DOHH2 (cell line): ENCODE results near the gene HIPK4.
"Not testable (repeated sequence)": the region's sequence is repeated elsewhere in the genome, so short reads cannot be mapped to it uniquely, and the experiment has no call there.

Experiments used
- H3F3A ChIP-seq: fragments of 200-600 bp; sonication (generic), shearing (Covaris generic); 2 replicates; pipeline ENCODE4 v1.6.0; 2016; ENCODE audit warnings: antibody characterized with exemption, mild to moderate bottlenecking; ENCODE audit not compliant: control insufficient read depth, insufficient read depth
- H3K27ac ChIP-seq: fragments of 200-600 bp; sonication (generic); 2 replicates; pipeline ENCODE4 v1.5.1; 2014; ENCODE audit warnings: low read depth, mild to moderate bottlenecking, low read length, moderate library complexity
- H3K27me3 ChIP-seq: fragments of 200-600 bp; sonication (generic); 2 replicates; pipeline ENCODE4 v1.6.1; 2014; ENCODE audit warnings: mild to moderate bottlenecking, low read length, mixed read lengths; ENCODE audit not compliant: control insufficient read depth
- H3K36me3 ChIP-seq: fragments of 200-600 bp; sonication (generic); 2 replicates; pipeline ENCODE4 v1.6.1; 2014; ENCODE audit warnings: mild to moderate bottlenecking, low read length, moderate library complexity, mixed read lengths; ENCODE audit not compliant: control insufficient read depth
- H3K4me1 ChIP-seq: fragments of 200-600 bp; sonication (generic); 2 replicates; pipeline ENCODE4 v1.6.1; 2014; ENCODE audit warnings: mild to moderate bottlenecking, low read length, mixed read lengths; ENCODE audit not compliant: control insufficient read depth
- H3K4me2 ChIP-seq: fragments of 200-600 bp; sonication (generic); 2 replicates; pipeline ENCODE4 v1.6.0; 2014; ENCODE audit warnings: mild to moderate bottlenecking, low read length, moderate library complexity
- H3K4me3 ChIP-seq: fragments of 200-600 bp; sonication (generic); 2 replicates; pipeline ENCODE4 v1.5.1; 2014; ENCODE audit warnings: mild to moderate bottlenecking, low read length, mixed read lengths
- H3K79me2 ChIP-seq: fragments of 200-600 bp; sonication (generic); 2 replicates; pipeline ENCODE4 v1.6.1; 2014; ENCODE audit warnings: mild to moderate bottlenecking, low read length, mixed read lengths; ENCODE audit not compliant: control insufficient read depth
- H3K9me2 ChIP-seq: fragments of 200-600 bp; sonication (generic); replicated peaks from 2 replicates; pipeline ENCODE4 v1.6.1; 2014; ENCODE audit warnings: mild to moderate bottlenecking, low read length, mixed read lengths; ENCODE audit not compliant: control insufficient read depth
- H3K9me3 ChIP-seq: fragments of 200-600 bp; sonication (generic); 2 replicates; pipeline ENCODE4 v1.6.1; 2014; ENCODE audit warnings: antibody characterized with exemption, low read length, mixed read lengths; ENCODE audit not compliant: control insufficient read depth, insufficient read depth
- H4K20me1 ChIP-seq: fragments of 200-600 bp; sonication (generic); 2 replicates; pipeline ENCODE4 v1.6.0; 2014; ENCODE audit warnings: low read depth, mild to moderate bottlenecking, antibody characterized with exemption, low read length, moderate library complexity; ENCODE audit not compliant: control insufficient read depth, insufficient read depth
- CTCF ChIP-seq: fragments of 200-600 bp; sonication (generic); IDR thresholded peaks from one replicate; pipeline ENCODE4 v1.5.1; 2014; ENCODE audit warnings: antibody characterized with exemption, mild to moderate bottlenecking, low read depth, low read length; ENCODE audit not compliant: poor library complexity, severe bottlenecking
- EZH2phosphoT487 ChIP-seq: fragments of 200-600 bp; sonication (generic); IDR thresholded peaks from 2 replicates; pipeline ENCODE4 v1.6.1; 2017; ENCODE audit warnings: borderline replicate concordance, mild to moderate bottlenecking, antibody characterized with exemption, low read length, moderate library complexity, mixed read lengths

HIPK4 gene

GRCh38 chr19:40335855-40336600 is 54.0 kb downstream of the HIPK4 start:
- H3K4me1 ChIP-seq = no peaks in the 10 kb centered on the region
- H3K79me2 ChIP-seq = peaks cover 21% of the 10 kb centered on the region
- no peak overlapping the region for H3K27ac ChIP-seq
- H3K27me3 ChIP-seq = no peaks in the 10 kb centered on the region
- H3K36me3 ChIP-seq = peaks cover 47% of the 10 kb centered on the region
- TF ChIP-seq EZH2phosphoT487 (no peak), CTCF (no peak)
- no peaks in the 10 kb centered on the region for H3F3A ChIP-seq
- H3K4me3 ChIP-seq = no peak overlapping the region
- no peaks in the 10 kb centered on the region for H3K9me2 ChIP-seq
- no peaks in the 10 kb centered on the region for H4K20me1 ChIP-seq
- no peaks in the 10 kb centered on the region for H3K9me3 ChIP-seq
- no peak overlapping the region for H3K4me2 ChIP-seq

- Histone ChIP-seq H3F3A (no peaks in the 10 kb centered on the region), H3K4me2 (no peak overlapping the region), H3K9me2 (no peaks in the 10 kb centered on the region), H3K79me2 (peaks cover 21% of the 10 kb centered on the region), H3K9me3 (no peaks in the 10 kb centered on the region), H3K36me3 (peaks cover 53% of the 10 kb centered on the region), H3K4me1 (no peaks in the 10 kb centered on the region), H3K27ac (no peak overlapping the region), H3K4me3 (no peak overlapping the region), H3K27me3 (no peaks in the 10 kb centered on the region), H4K20me1 (no peaks in the 10 kb centered on the region)
- no peak for TF ChIP-seq CTCF
- TF ChIP-seq EZH2phosphoT487 = no peak
These were observed 54.9 kb downstream of the HIPK4 start for GRCh38 chr19:40335101-40335500.

GRCh38 chr19:40333083-40333482 is 56.9 kb downstream of the HIPK4 start:
- not testable (repeated sequence) for H3K4me1 ChIP-seq, H3K4me2 ChIP-seq, H3F3A ChIP-seq, H3K27ac ChIP-seq, H3K27me3 ChIP-seq, H4K20me1 ChIP-seq, H3K9me3 ChIP-seq, H3K9me2 ChIP-seq, H3K4me3 ChIP-seq
- Histone ChIP-seq H3K79me2 (peaks cover 12% of the 10 kb centered on the region; the same call in 1 of the 2 replicates), H3K36me3 (peaks cover 56% of the 10 kb centered on the region)

GRCh38 chr19:40332669-40333068 is 57.3 kb downstream of the HIPK4 start:
- H4K20me1 ChIP-seq = no peaks in the 10 kb centered on the region
- H3F3A ChIP-seq = no peaks in the 10 kb centered on the region
- H3K79me2 ChIP-seq = peaks cover 9% of the 10 kb centered on the region; the same call in 1 of the 2 replicates
- no peaks in the 10 kb centered on the region for H3K4me1 ChIP-seq
- H3K27me3 ChIP-seq = no peaks in the 10 kb centered on the region
- H3K9me3 ChIP-seq = no peaks in the 10 kb centered on the region
- no peaks in the 10 kb centered on the region for H3K9me2 ChIP-seq
- no peak overlapping the region for H3K27ac ChIP-seq
- H3K4me2 ChIP-seq = no peak overlapping the region
- no peak for TF ChIP-seq CTCF
- no peak for TF ChIP-seq EZH2phosphoT487
- peaks cover 61% of the 10 kb centered on the region for H3K36me3 ChIP-seq
- no peak overlapping the region for H3K4me3 ChIP-seq
